Astrocyte (in vitro differentiated cells and primary cell): ENCODE measurements around the gene CHN2.

Source experiments
- CTCF ChIP-seq: IDR thresholded peaks from 2 replicates; pipeline ENCODE4 v1.5.1; 2011; ENCODE audit warnings: low read depth, mild to moderate bottlenecking, inconsistent platforms, low read length, moderate library complexity; ENCODE audit not compliant: insufficient read depth
- EZH2 ChIP-seq: IDR thresholded peaks from 2 replicates; pipeline ENCODE4 v1.6.1; 2012; ENCODE audit warnings: mild to moderate bottlenecking, low read length, inconsistent platforms; ENCODE audit not compliant: insufficient read depth

- TF ChIP-seq CTCF (no peak), EZH2 (no peak)
Observed at GRCh38 chr7:29258951-29259350, 64.4 kb downstream of the CHN2 start.
